GM19455 (cell line): ENCODE data around the gene CEP57.

Experiments
- ATAC-seq: cut with Tn5 transposase; IDR thresholded peaks from one replicate; pipeline ENCODE4 v1.9.1; 2021; ENCODE audit not compliant: unreplicated experiment

CEP57 gene

GRCh38 chr11:95790123-95790932, at the start of gene CEP57:
Gene CEP57, plus strand, starts transcription at chr11:95790498. Its CDS starts 201 bp downstream, at chr11:95790699.
- peak; percentile 65 for ATAC-seq

- ATAC-seq, result no peak
Observed at GRCh38 chr11:95750101-95750500, 40.2 kb upstream of the CEP57 start.

GRCh38 chr11:95751515-95751914, 38.8 kb upstream of the CEP57 start:
- ATAC-seq, result no peak

GRCh38 chr11:95760941-95761340, 29.4 kb upstream of the CEP57 start:
- no peak for ATAC-seq

GRCh38 chr11:95762534-95762933, 27.8 kb upstream of the CEP57 start:
- ATAC-seq, result no peak

- ATAC-seq, result peak; percentile 62
Observed at GRCh38 chr11:95764267-95764898, 25.9 kb upstream of the CEP57 start.

GRCh38 chr11:95766701-95767100, 23.6 kb upstream of the CEP57 start:
- ATAC-seq, result no peak

GRCh38 chr11:95767498-95767897, 22.8 kb upstream of the CEP57 start:
- ATAC-seq, result no peak

GRCh38 chr11:95768521-95768920, 21.8 kb upstream of the CEP57 start:
- no peak for ATAC-seq

- ATAC-seq, result no peak
Observed at GRCh38 chr11:95776859-95777258, 13.4 kb upstream of the CEP57 start.

- no peak for ATAC-seq
Observed at GRCh38 chr11:95778699-95779098, 11.6 kb upstream of the CEP57 start.

GRCh38 chr11:95780544-95780943, 9.8 kb upstream of the CEP57 start:
- ATAC-seq, result no peak

- ATAC-seq, result no peak
Observed at GRCh38 chr11:95788921-95789505, 1.3 kb upstream of the CEP57 start.

- peak; percentile 69 for ATAC-seq
Observed at GRCh38 chr11:95789506-95790122, 684 bp upstream of the CEP57 start, which contains the start of gene FAM76B. Gene FAM76B, minus strand, starts transcription at chr11:95789782. Its CDS starts 304 bp downstream, at chr11:95789478.

- ATAC-seq, result peak; percentile 15
Observed at GRCh38 chr11:95790933-95791708, 823 bp downstream of the CEP57 start.

- no peak for ATAC-seq
Observed at GRCh38 chr11:95791709-95792033, 1.4 kb downstream of the CEP57 start.

- ATAC-seq, result no peak
Observed at GRCh38 chr11:95792200-95792599, 1.9 kb downstream of the CEP57 start.

GRCh38 chr11:95792700-95793099, 2.4 kb downstream of the CEP57 start:
- ATAC-seq, result no peak

- no peak for ATAC-seq
Observed at GRCh38 chr11:95793116-95793515, 2.8 kb downstream of the CEP57 start.

- no peak for ATAC-seq
Observed at GRCh38 chr11:95794086-95794485, 3.8 kb downstream of the CEP57 start.
